Measurements from ENCODE around the gene SPOCK1.
"Not testable (repeated sequence)": the region's sequence is repeated elsewhere in the genome, so short reads cannot be mapped to it uniquely, and the experiment has no call there.

The SPOCK1 gene

GRCh38 chr5:137501226-137501625 is 2.1 kb upstream of the SPOCK1 start:
- ATAC-seq (ENCODE audit: insufficient read depth, low read depth) = no peak
- no peaks in the 10 kb centered on the region for H3K4me1 ChIP-seq (ENCODE audit: insufficient read depth, low read length)
- no peaks in the 10 kb centered on the region for H3K79me2 ChIP-seq (ENCODE audit: insufficient read depth, low read length)
- no peak overlapping the region for H3K4me2 ChIP-seq (ENCODE audit: insufficient read depth, low read length)
- H3K9ac ChIP-seq (ENCODE audit: low read depth, low read length) = no peak overlapping the region
- no peaks in the 10 kb centered on the region for H3K9me3 ChIP-seq (ENCODE audit: insufficient read depth, low read length, severe bottlenecking)
- H2AFZ ChIP-seq (ENCODE audit: low read depth, low read length) = no peak overlapping the region
- H4K20me1 ChIP-seq (ENCODE audit: insufficient read depth, low read length) = no peaks in the 10 kb centered on the region
- TF ChIP-seq EZH2 (IDR thresholded peaks at IDR 0.05; ENCODE audit: borderline replicate concordance, low read depth, low read length, severe bottlenecking) (no peak), CTCF (IDR thresholded peaks at IDR 0.05; ENCODE audit: borderline replicate concordance, extremely low read depth, low read length, poor library complexity, severe bottlenecking) (no peak)
- H3K36me3 ChIP-seq (ENCODE audit: insufficient read depth, low read length) = no peaks in the 10 kb centered on the region
- H3K4me3 ChIP-seq (ENCODE audit: low read depth in 1 of 2, low read length in 2 of 2) = no peak overlapping the region
- no peak overlapping the region for H3K27ac ChIP-seq (ENCODE audit: low read length)
- DNase-seq = no peak
- H3K27me3 ChIP-seq (ENCODE audit: insufficient read depth, low read length, poor library complexity) = no peaks in the 10 kb centered on the region

- H3K4me2 ChIP-seq (ENCODE audit: insufficient read depth, low read length) = no peak overlapping the region
- no peak for TF ChIP-seq EZH2 (IDR thresholded peaks at IDR 0.05; ENCODE audit: borderline replicate concordance, low read depth, low read length, severe bottlenecking)
- TF ChIP-seq CTCF (IDR thresholded peaks at IDR 0.05; ENCODE audit: borderline replicate concordance, extremely low read depth, low read length, poor library complexity, severe bottlenecking) = no peak
- H2AFZ ChIP-seq (ENCODE audit: low read depth, low read length) = no peak overlapping the region
- H3K36me3 ChIP-seq (ENCODE audit: insufficient read depth, low read length) = no peaks in the 10 kb centered on the region
- H3K27me3 ChIP-seq (ENCODE audit: insufficient read depth, low read length, poor library complexity) = no peaks in the 10 kb centered on the region
- no peak overlapping the region for H3K4me3 ChIP-seq (ENCODE audit: low read depth in 1 of 2, low read length in 2 of 2)
- no peaks in the 10 kb centered on the region for H3K79me2 ChIP-seq (ENCODE audit: insufficient read depth, low read length)
- no peak overlapping the region for H3K9ac ChIP-seq (ENCODE audit: low read depth, low read length)
- DNase-seq = no peak
- ATAC-seq (ENCODE audit: insufficient read depth, low read depth) = no peak
- no peaks in the 10 kb centered on the region for H3K9me3 ChIP-seq (ENCODE audit: insufficient read depth, low read length, severe bottlenecking)
- H3K4me1 ChIP-seq (ENCODE audit: insufficient read depth, low read length) = no peaks in the 10 kb centered on the region
- no peaks in the 10 kb centered on the region for H4K20me1 ChIP-seq (ENCODE audit: insufficient read depth, low read length)
- H3K27ac ChIP-seq (ENCODE audit: low read length) = no peak overlapping the region
These were observed 1.6 kb upstream of the SPOCK1 start for GRCh38 chr5:137500615-137501225.

- H3K27ac ChIP-seq (ENCODE audit: low read length); H3K79me2 ChIP-seq (ENCODE audit: insufficient read depth, low read length); H3K4me2 ChIP-seq (ENCODE audit: insufficient read depth, low read length); H3K4me3 ChIP-seq (ENCODE audit: low read depth in 1 of 2, low read length in 2 of 2); H3K36me3 ChIP-seq (ENCODE audit: insufficient read depth, low read length); DNase-seq; H3K4me1 ChIP-seq (ENCODE audit: insufficient read depth, low read length); H3K9me3 ChIP-seq (ENCODE audit: insufficient read depth, low read length, severe bottlenecking); H4K20me1 ChIP-seq (ENCODE audit: insufficient read depth, low read length); ATAC-seq (ENCODE audit: insufficient read depth, low read depth); H3K9ac ChIP-seq (ENCODE audit: low read depth, low read length); H3K27me3 ChIP-seq (ENCODE audit: insufficient read depth, low read length, poor library complexity); H2AFZ ChIP-seq (ENCODE audit: low read depth, low read length): not testable (repeated sequence)
These were observed 351 bp upstream of the SPOCK1 start for GRCh38 chr5:137499506-137499847.

GRCh38 chr5:137498301-137498735 is 808 bp downstream of the SPOCK1 start:
- DNase-seq (no peak), ATAC-seq (ENCODE audit: insufficient read depth, low read depth) (no peak)
- TF ChIP-seq CTCF (IDR thresholded peaks at IDR 0.05; ENCODE audit: borderline replicate concordance, extremely low read depth, low read length, poor library complexity, severe bottlenecking) (no peak), EZH2 (IDR thresholded peaks at IDR 0.05; ENCODE audit: borderline replicate concordance, low read depth, low read length, severe bottlenecking) (no peak)
- Histone ChIP-seq H3K4me1 (ENCODE audit: insufficient read depth, low read length) (no peaks in the 10 kb centered on the region), H3K9me3 (ENCODE audit: insufficient read depth, low read length, severe bottlenecking) (no peaks in the 10 kb centered on the region), H4K20me1 (ENCODE audit: insufficient read depth, low read length) (no peaks in the 10 kb centered on the region), H3K4me2 (ENCODE audit: insufficient read depth, low read length) (no peak overlapping the region), H3K27ac (ENCODE audit: low read length) (no peak overlapping the region), H2AFZ (ENCODE audit: low read depth, low read length) (no peak overlapping the region), H3K79me2 (ENCODE audit: insufficient read depth, low read length) (no peaks in the 10 kb centered on the region), H3K9ac (ENCODE audit: low read depth, low read length) (no peak overlapping the region), H3K4me3 (ENCODE audit: low read depth in 1 of 2, low read length in 2 of 2) (no peak overlapping the region), H3K27me3 (ENCODE audit: insufficient read depth, low read length, poor library complexity) (no peaks in the 10 kb centered on the region), H3K36me3 (ENCODE audit: insufficient read depth, low read length) (no peaks in the 10 kb centered on the region)
